ENCODE data around the gene MIB2. TPM values are rescaled to one million over a fixed set of nuclear protein-coding genes. Genes with fewer than 3 reads are reported as not detected.
"Not testable (repeated sequence)": the region's sequence is repeated elsewhere in the genome, so short reads cannot be mapped to it uniquely, and the experiment has no call there.

The MIB2 gene
- total RNA-seq, 4 donors from 2014 or later = 68.3 to 162 (median 113) TPM

- TF ChIP-seq POLR2A (IDR thresholded peaks at IDR 0.05) = peak; percentile 65 to 74
- not testable (repeated sequence) for H3K4me3 ChIP-seq, H3K9me3 ChIP-seq, H3K27me3 ChIP-seq
- peak in 2 of 3 donors; percentile 89 to 93 for DNase-seq
- peaks cover 0 to 22% (median 0%) of the 10 kb centered on the region in 4 donors for H3K4me1 ChIP-seq
- peak overlapping the region in 3 of 4 donors; percentile 56 to 95 (median 80) for H3K27ac ChIP-seq
- H3K36me3 ChIP-seq = peaks cover 0 to 59% (median 0%) of the 10 kb centered on the region in 3 donors
These were observed 33.0 kb downstream of the MIB2 start for GRCh38 chr1:1648265-1648664.

- Histone ChIP-seq H3K4me1 (peaks cover 0 to 18% (median 2%) of the 10 kb centered on the region in 4 donors), H3K27ac (peak within 1 kb of the TSS; percentile 87 to 99 (median 98)), H3K36me3 (peaks cover 0 to 40% (median 0%) of the 10 kb centered on the region in 3 donors), H3K4me3 (peak within 1 kb of the TSS; percentile 67 to 72 (median 70))
- not testable (repeated sequence) for H3K27me3 ChIP-seq, H3K9me3 ChIP-seq
- peak; percentile 95 to 96 (median 96) for DNase-seq
- peak in 4 of 6 experiments; percentile 17 to 43 (median 35) for TF ChIP-seq CTCF (IDR thresholded peaks at IDR 0.05)
- TF ChIP-seq POLR2A (IDR thresholded peaks at IDR 0.05) = peak; percentile 56 to 77
These were observed 43.6 kb downstream of the MIB2 start, which contains the start of gene CDK11B for GRCh38 chr1:1658583-1659549. Gene CDK11B, minus strand, starts transcription at chr1:1659004. Its CDS starts 1,519 bp downstream, at chr1:1657485.

GRCh38 chr1:1662392-1662791, 47.1 kb downstream of the MIB2 start:
- peaks cover 0 to 33% (median 0%) of the 10 kb centered on the region in 3 donors for H3K36me3 ChIP-seq
- peak overlapping the region in 1 of 4 donors; percentile 32 for H3K27ac ChIP-seq
- not testable (repeated sequence) for H3K9me3 ChIP-seq, H3K4me3 ChIP-seq, H3K4me1 ChIP-seq, H3K27me3 ChIP-seq, DNase-seq

GRCh38 chr1:1662830-1663560, 47.7 kb downstream of the MIB2 start:
- DNase-seq = peak in 1 of 3 donors; percentile 41
- not testable (repeated sequence) for H3K4me3 ChIP-seq, H3K27me3 ChIP-seq, H3K4me1 ChIP-seq, H3K9me3 ChIP-seq
- peaks cover 0 to 40% (median 0%) of the 10 kb centered on the region in 3 donors for H3K36me3 ChIP-seq
- H3K27ac ChIP-seq = peak overlapping the region in 1 of 4 donors; percentile 32

- H3K4me1 ChIP-seq, H3K4me3 ChIP-seq, H3K9me3 ChIP-seq, H3K27me3 ChIP-seq, H3K27ac ChIP-seq, DNase-seq: not testable (repeated sequence)
- H3K36me3 ChIP-seq = peaks cover 0 to 52% (median 0%) of the 10 kb centered on the region in 3 donors
These were observed 49.0 kb downstream of the MIB2 start for GRCh38 chr1:1664318-1664717.

- Histone ChIP-seq H3K27ac (no peak overlapping the region), H3K4me1 (no peaks in the 10 kb centered on the region), H3K27me3 (no peaks in the 10 kb centered on the region), H3K4me3 (no peak overlapping the region), H3K36me3 (peaks cover 0 to 59% (median 0%) of the 10 kb centered on the region in 3 donors), H3K9me3 (no peaks in the 10 kb centered on the region)
- peak in 1 of 3 donors; percentile 41 for DNase-seq
- TF ChIP-seq CTCF (IDR thresholded peaks at IDR 0.05) (no peak), POLR2A (IDR thresholded peaks at IDR 0.05) (no peak)
These were observed 49.9 kb downstream of the MIB2 start for GRCh38 chr1:1664941-1665814.

GRCh38 chr1:1665815-1666251, 50.5 kb downstream of the MIB2 start:
- H3K36me3 ChIP-seq = peaks cover 0 to 66% (median 0%) of the 10 kb centered on the region in 3 donors
- H3K9me3 ChIP-seq = no peaks in the 10 kb centered on the region
- no peaks in the 10 kb centered on the region for H3K4me1 ChIP-seq
- no peaks in the 10 kb centered on the region for H3K27me3 ChIP-seq
- H3K27ac ChIP-seq = no peak overlapping the region
- TF ChIP-seq POLR2A (IDR thresholded peaks at IDR 0.05) (no peak), CTCF (IDR thresholded peaks at IDR 0.05) (peak in 5 of 6 experiments; percentile 26 to 50 (median 38))
- no peak overlapping the region for H3K4me3 ChIP-seq
- DNase-seq = peak in 1 of 3 donors; percentile 50
